ENCODE measurements around the gene INAFM1.

The INAFM1 gene

GRCh38 chr19:47270408-47270807, 4.3 kb upstream of the INAFM1 start:
- CTCF ChIA-PET = interaction anchor here (0.6 to 1.3 kb wide), 2 partner anchors 23 to 44 kb away, joined by 4 to 5 read pairs; no protein-coding TSS in a partner anchor
- H3K36me3 ChIP-seq (ENCODE audit: control insufficient read depth in 2 of 2, insufficient read depth in 1 of 2, low read length in 2 of 2) = peaks cover 25 to 32% of the 10 kb centered on the region in 2 experiments
- H3K4me1 ChIP-seq (ENCODE audit: control insufficient read depth, insufficient read depth, low read length) = peaks cover 11% of the 10 kb centered on the region
- no peak for TF ChIP-seq ZSCAN30 (tag by site-specific recombination; IDR thresholded peaks at IDR 0.05)
- TF ChIP-seq ZNF645 (tag by site-specific recombination; IDR thresholded peaks at IDR 0.05) = no peak
- TF ChIP-seq ZNF302 (tag by site-specific recombination; IDR thresholded peaks at IDR 0.05; ENCODE audit: low read depth) = no peak
- no peak for TF ChIP-seq ZNF660 (tag by site-specific recombination; IDR thresholded peaks at IDR 0.05)
- TF ChIP-seq ZNF670 (tag by site-specific recombination; IDR thresholded peaks at IDR 0.05; ENCODE audit: low read depth) = no peak
- no peak for TF ChIP-seq WT1 (tag by site-specific recombination; IDR thresholded peaks at IDR 0.05)
- TF ChIP-seq ZNF433 (tag by site-specific recombination; IDR thresholded peaks at IDR 0.05; ENCODE audit: low read depth) = no peak
- TF ChIP-seq ZNF623 (tag by site-specific recombination; IDR thresholded peaks at IDR 0.05) = no peak
- TF ChIP-seq ZBTB26 (tag by site-specific recombination; optimal IDR thresholded peaks at IDR 0.05) = no peak
- POLR2A ChIA-PET = interaction anchor here (1.4 to 5.8 kb wide), 2 partner anchors 8 to 14 kb away, joined by 3 to 36 read pairs; partner anchors contain the start of gene CCDC9
- no peak overlapping the region for H3K4me3 ChIP-seq (ENCODE audit: low read depth, low read length)
- no peak overlapping the region for H3K27ac ChIP-seq (ENCODE audit: extremely low read depth, low read depth, low read length)
- no peaks in the 10 kb centered on the region for H3K9me3 ChIP-seq (ENCODE audit: control insufficient read depth, insufficient read depth, low read depth, low read length)

GRCh38 chr19:47271949-47272348, 2.7 kb upstream of the INAFM1 start:
- Histone ChIP-seq H3K4me1 (ENCODE audit: control insufficient read depth, insufficient read depth, low read length) (peaks cover 11% of the 10 kb centered on the region), H3K4me3 (ENCODE audit: low read depth, low read length) (no peak overlapping the region), H3K27ac (ENCODE audit: extremely low read depth, low read depth, low read length) (no peak overlapping the region), H3K36me3 (ENCODE audit: control insufficient read depth in 2 of 2, insufficient read depth in 1 of 2, low read length in 2 of 2) (peaks cover 23 to 24% of the 10 kb centered on the region in 2 experiments), H3K9me3 (ENCODE audit: control insufficient read depth, insufficient read depth, low read depth, low read length) (no peaks in the 10 kb centered on the region)
- TF ChIP-seq HIC1 (tag by site-specific recombination; IDR thresholded peaks at IDR 0.05) = 0 out of 2 replicates have a peak, but pooled peaks have one; percentile 35
- TF ChIP-seq MZF1 (tag by site-specific recombination; IDR thresholded peaks at IDR 0.05; ENCODE audit: borderline replicate concordance) = no peak
- CTCF ChIA-PET = interaction anchor here (0.6 to 1.4 kb wide), 2 partner anchors 27 to 60 kb away, joined by 4 to 6 read pairs; no protein-coding TSS in a partner anchor
- POLR2A ChIA-PET = interaction anchor here (1.4 to 2.0 kb wide), 2 partner anchors 9 to 15 kb away, joined by 3 to 21 read pairs; partner anchors contain the start of gene CCDC9

GRCh38 chr19:47272448-47273312, 2.0 kb upstream of the INAFM1 start:
- H3K9me3 ChIP-seq (ENCODE audit: control insufficient read depth, insufficient read depth, low read depth, low read length) = no peaks in the 10 kb centered on the region
- POLR2A ChIA-PET = interaction anchor here (2.0 kb wide), 1 partner anchor 16 kb away, joined by 21 read pairs; the partner anchor contains the start of gene CCDC9
- CTCF ChIA-PET = interaction anchor here (1.4 kb wide), 1 partner anchor 28 kb away, joined by 4 read pairs; no protein-coding TSS in a partner anchor
- peak overlapping the region; percentile 97 for H3K27ac ChIP-seq (ENCODE audit: extremely low read depth, low read depth, low read length)
- H3K4me1 ChIP-seq (ENCODE audit: control insufficient read depth, insufficient read depth, low read length) = peaks cover 11% of the 10 kb centered on the region
- H3K36me3 ChIP-seq (ENCODE audit: control insufficient read depth in 2 of 2, insufficient read depth in 1 of 2, low read length in 2 of 2) = peaks cover 19 to 20% of the 10 kb centered on the region in 2 experiments
- H3K4me3 ChIP-seq (ENCODE audit: low read depth, low read length) = peak overlapping the region; percentile 58
- TF ChIP-seq ZNF433 (tag by site-specific recombination; IDR thresholded peaks at IDR 0.05; ENCODE audit: low read depth) = no peak
- peak; percentile 34; the same call in 1 of the 2 replicates for TF ChIP-seq ZNF121 (tag by site-specific recombination; IDR thresholded peaks at IDR 0.05)
- TF ChIP-seq ZNF837 (tag by site-specific recombination; IDR thresholded peaks at IDR 0.05) = no peak
- no peak for TF ChIP-seq FEZF1 (tag by site-specific recombination; IDR thresholded peaks at IDR 0.05)
- peak; percentile 39 for TF ChIP-seq KLF1 (tag by site-specific recombination; IDR thresholded peaks at IDR 0.05)
- peak; percentile 11 for TF ChIP-seq KLF8 (tag by site-specific recombination; IDR thresholded peaks at IDR 0.05)
- TF ChIP-seq ZNF521 (tag by site-specific recombination; IDR thresholded peaks at IDR 0.05) = no peak
- no peak for TF ChIP-seq ZBTB6 (tag by site-specific recombination; IDR thresholded peaks at IDR 0.05)
- no peak for TF ChIP-seq REPIN1 (tag by site-specific recombination; IDR thresholded peaks at IDR 0.05; ENCODE audit: low read depth)
- TF ChIP-seq ZSCAN16 (tag by site-specific recombination; IDR thresholded peaks at IDR 0.05) = no peak
- peak; percentile 85 for TF ChIP-seq ZNF398 (tag by site-specific recombination; IDR thresholded peaks at IDR 0.05)
- TF ChIP-seq ZNF658 (tag by site-specific recombination; IDR thresholded peaks at IDR 0.05) = no peak
